Kasumi-1 (cell line): Measurements from ENCODE around the gene IAH1.

Experiments
- DNase-seq, 2 experiments: peaks; one replicate each; lab custom pipeline; 2025; lab: John Stamatoyannopoulos, UW

IAH1 gene, protein sequence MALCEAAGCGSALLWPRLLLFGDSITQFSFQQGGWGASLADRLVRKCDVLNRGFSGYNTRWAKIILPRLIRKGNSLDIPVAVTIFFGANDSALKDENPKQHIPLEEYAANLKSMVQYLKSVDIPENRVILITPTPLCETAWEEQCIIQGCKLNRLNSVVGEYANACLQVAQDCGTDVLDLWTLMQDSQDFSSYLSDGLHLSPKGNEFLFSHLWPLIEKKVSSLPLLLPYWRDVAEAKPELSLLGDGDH

GRCh38 chr2:9474361-9475057 lies at the start of gene IAH1:
TSS of gene IAH1 (plus strand) at chr2:9474551. CDS start at chr2:9474567, 16 bp downstream.
- peak; percentile 17 to 32 for DNase-seq

DNA sequence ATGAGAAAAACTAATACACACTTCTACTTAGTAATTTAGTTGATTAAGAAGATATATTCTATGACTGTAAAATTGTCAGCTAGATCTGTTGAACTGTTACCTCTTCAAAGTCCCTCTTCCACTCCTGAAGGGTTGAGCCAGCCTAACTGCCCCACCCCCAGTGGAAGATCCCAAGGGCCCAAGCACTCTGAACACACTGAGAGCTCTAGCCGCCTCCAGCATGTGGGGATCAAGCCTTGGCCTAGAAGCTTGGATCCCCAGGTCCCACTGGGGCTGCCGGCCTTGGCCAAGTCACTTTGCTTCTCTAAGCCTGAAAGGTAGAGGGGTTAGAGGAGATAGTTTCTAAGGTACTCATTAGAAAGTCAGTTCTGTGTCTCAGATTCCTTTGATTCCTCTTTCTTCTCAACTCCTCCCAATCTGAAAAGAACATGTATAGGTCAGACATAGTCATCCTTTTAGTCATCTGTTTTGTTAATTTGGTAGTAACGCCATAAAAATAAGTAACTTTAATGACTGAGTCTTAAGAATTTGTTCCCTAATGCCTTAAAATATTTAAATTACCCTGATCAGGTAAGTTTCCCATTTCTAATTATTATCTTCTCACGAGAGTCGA lies 45.3 kb upstream of the IAH1 start:
- no peak for DNase-seq

- DNase-seq, result no peak
These were observed 43.7 kb upstream of the IAH1 start for GRCh38 chr2:9430316-9431293.

DNA sequence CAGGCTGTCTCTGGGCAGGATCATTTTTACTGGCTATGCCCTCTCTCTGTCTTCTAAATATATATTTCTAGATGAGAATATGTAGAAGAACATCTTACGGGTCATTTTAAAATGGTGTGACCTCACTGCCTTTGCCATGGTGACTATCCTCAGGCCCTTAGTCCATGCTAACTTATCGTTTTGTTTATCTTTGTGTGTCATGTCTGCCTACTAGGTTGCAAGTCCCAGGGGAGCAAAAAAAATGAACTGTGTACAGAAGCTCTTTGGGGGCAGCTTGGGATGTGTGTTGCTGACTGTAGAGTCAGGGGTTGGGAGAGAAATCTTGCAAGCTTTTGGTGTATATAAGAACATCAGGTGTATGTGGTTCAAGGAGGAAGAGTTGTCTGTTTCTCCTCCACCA lies 39.9 kb upstream of the IAH1 start:
- no peak for DNase-seq

DNA sequence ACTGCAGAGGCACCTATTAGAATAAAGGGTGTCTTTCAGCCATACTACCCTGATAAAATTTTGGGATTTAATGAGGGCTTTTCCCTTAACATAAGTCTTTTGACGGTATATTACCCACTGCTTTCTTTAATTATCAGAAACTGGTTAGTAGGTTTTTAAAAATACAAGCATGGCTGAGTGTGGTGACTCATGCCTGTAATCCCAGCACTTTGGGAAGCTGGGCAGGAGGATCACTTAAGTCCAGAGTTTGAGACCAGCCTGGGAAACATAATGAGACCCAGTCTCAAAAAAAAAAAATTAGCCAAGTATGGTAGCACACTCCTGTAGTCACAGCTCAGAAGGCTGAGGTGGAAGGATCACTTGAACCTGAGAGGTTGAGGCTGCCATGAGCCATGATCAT lies 34.8 kb upstream of the IAH1 start:
- no peak for DNase-seq

DNA sequence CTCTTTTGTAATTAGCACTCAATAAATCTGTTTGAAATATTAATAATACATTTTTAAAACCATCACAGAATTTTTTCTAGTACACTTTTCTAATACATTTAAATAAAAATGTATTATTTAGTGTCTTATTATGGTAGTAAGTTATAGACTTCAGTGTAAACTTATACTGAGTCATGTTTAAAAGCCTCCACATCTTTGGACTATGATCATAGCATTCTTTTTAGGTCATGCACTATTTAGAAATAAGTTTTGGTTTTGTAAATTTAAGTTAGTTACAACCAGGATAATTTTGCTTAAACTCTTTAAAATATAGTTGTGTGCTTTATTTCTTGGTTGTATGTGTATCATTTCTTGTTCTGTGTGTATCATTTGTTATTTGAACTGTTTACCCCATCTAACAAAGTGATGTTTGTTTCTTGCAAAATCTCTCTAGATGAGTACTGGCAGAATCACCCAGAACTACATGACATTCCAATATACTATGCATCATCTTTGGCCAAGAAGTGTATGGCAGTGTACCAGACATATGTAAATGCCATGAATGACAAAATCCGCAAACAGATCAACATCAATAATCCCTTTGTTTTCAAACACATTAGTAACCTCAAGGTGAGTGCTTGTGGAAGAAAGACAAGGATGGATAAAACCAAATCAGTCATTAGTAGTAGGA lies 34.2 kb upstream of the IAH1 start:
- DNase-seq, result no peak

DNA sequence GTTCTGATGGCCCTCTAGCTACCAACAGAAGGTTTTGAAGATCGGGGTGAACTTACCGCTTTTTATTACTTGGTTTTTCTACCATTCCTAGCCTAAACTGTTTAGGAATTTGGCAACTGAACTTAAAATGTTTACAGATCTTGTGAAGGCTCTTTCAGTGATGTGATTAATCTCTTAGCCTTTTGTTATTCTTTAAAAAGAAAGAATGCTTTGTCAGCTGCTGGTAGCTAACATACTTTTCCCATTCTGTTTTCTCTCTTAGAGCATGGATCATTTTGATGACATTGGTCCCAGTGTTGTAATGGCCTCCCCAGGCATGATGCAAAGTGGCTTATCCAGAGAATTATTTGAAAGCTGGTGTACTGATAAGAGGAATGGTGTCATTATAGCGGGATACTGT lies 32.8 kb upstream of the IAH1 start:
- DNase-seq, result no peak

DNA sequence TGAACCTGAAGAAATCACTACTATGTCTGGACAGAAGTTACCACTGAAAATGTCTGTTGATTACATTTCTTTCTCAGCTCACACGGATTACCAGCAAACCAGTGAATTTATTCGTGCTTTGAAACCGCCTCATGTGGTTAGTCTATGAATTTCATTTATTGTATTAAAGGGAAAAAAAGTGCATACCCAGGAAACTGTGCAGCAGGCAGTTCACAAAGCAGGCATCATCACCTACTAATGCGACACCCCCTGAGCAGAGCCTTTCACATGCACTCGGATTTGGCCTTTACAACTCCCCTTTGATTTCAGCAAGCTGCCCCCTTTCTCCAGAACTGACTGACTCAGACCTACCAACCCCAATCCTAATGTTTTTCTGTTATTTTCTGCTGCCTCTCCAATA lies 30.8 kb upstream of the IAH1 start:
- DNase-seq, result no peak

GRCh38 chr2:9445089-9445488 lies 29.3 kb upstream of the IAH1 start:
- DNase-seq, result no peak

DNA sequence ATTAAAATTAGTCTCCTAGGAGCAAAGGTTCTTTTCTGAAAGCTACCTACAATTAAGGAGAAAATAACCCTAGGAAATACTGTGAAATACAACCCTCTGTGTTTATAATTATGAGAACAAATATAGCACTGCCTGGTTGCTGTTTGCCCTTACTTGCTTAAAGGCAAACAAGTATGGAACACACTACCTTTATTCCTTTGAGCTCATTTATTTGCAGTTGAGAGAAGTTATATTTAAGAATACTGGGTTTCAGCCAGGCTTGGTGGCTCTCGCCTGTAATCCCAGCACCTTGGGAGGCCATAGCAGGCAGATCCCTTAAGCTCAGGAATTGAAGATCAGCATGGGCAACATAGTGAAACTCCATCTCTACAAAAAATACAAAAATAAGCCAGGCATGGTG lies 23.1 kb upstream of the IAH1 start:
- no peak for DNase-seq

DNA sequence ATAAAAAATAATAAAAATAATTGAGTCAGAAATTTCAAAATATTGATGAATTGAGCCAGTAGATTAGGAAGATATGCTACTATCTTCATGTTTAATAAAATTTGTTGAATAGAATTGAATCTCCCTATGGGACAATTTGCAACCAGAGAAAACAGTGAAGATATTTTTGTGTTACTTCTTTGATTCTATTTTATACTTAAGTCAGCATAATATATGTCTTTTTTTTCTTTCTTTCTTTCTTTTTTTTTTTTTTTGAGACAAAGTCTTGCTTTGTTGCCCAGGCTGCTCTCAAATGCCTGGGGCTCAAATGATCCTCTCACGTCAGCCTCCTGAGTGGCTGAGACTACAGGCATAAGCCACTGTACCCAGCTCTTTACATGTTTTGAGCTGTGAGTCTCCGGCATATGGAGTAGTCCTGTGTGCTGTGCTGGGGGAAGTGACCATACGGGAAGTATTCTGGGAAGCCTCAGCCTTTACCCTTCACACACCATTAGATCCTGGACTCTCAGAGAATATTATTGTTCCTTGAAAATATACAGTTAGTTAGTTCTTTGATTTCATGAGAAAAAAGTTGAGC lies 13.8 kb upstream of the IAH1 start:
- no peak for DNase-seq

- no peak for DNase-seq
These were observed 13.3 kb upstream of the IAH1 start for GRCh38 chr2:9461079-9461478.

DNA sequence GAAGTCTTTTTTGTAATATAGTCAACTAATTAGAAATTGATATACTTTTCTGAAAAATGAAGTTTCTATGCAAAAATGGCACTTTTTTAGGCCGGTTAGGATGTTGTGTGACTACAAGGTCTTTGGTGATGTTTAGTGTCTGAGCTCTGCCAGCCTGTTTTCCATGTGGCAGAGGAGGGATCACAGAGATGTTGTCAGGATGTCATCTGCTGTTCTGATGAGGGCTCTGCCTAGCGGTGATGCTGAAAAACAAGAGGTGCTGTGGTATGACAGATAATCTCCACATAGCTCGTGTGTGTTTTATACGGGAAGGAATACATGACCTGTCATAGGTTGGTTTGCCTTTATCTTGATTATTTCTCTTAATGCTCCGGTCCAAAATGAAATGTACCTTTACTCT lies 12.0 kb upstream of the IAH1 start:
- DNase-seq, result no peak

GRCh38 chr2:9462886-9463697 lies 11.3 kb upstream of the IAH1 start:
- DNase-seq, result peak in 1 of 2 experiments; percentile 22

- peak; percentile 81 to 82 for DNase-seq
These were observed 10.7 kb upstream of the IAH1 start for GRCh38 chr2:9463698-9464034.

GRCh38 chr2:9465170-9465569 lies 9.2 kb upstream of the IAH1 start:
- no peak for DNase-seq

- DNase-seq, result no peak
These were observed 8.1 kb upstream of the IAH1 start for GRCh38 chr2:9466147-9466683.

GRCh38 chr2:9467687-9468086 lies 6.7 kb upstream of the IAH1 start:
- DNase-seq, result no peak

DNA sequence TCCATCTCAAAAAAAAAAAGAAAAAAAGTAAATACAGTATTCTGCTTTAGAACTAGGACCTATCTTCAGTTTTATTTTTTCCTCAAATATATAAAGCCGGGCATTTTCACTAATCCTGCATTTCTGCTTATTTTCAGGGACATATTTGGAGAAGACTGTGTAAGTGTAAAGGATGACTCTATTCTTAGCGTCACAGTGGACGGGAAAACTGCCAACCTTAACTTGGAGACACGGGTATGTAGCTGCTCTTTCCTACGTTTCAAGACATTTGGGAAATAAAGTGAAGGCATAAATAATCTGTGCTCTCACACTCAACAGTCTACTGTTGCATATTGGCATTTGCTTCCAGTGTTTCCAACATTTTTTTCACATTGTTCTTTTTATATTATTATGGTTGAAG lies 3.1 kb upstream of the IAH1 start:
- no peak for DNase-seq

GRCh38 chr2:9472511-9472910 lies 1.8 kb upstream of the IAH1 start:
- DNase-seq, result no peak
